Stimulated activated CD4-positive, alpha-beta T cell treated with anti-CD3 and anti-CD28 coated beads, Interleukin-2, amount 100 ng/mL, for 4 hours (primary cell): ENCODE measurements around the gene TMEM147.

ENCODE experiments used
- DNase-seq: peaks from one replicate; pipeline ENCODE4 v3.0.0-alpha.2; 2020; ENCODE audit warnings: low read depth

The TMEM147 gene

DNA sequence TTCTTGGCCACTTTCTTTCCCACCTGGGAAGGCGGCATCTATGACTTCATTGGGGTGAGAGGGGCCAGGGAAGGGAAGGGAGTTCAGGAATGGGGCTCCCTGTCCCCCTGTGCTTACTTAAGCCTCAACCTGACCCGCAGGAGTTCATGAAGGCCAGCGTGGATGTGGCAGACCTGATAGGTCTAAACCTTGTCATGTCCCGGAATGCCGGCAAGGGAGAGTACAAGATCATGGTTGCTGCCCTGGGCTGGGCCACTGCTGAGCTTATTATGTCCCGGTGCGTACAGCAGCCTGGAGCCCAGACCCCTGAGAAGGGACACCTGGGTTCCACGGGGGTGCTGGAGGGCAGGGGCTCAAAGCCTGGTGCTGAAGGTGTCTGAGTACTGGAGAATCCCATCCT, 1.1 kb downstream of the TMEM147 start:
- no peak for DNase-seq

DNA sequence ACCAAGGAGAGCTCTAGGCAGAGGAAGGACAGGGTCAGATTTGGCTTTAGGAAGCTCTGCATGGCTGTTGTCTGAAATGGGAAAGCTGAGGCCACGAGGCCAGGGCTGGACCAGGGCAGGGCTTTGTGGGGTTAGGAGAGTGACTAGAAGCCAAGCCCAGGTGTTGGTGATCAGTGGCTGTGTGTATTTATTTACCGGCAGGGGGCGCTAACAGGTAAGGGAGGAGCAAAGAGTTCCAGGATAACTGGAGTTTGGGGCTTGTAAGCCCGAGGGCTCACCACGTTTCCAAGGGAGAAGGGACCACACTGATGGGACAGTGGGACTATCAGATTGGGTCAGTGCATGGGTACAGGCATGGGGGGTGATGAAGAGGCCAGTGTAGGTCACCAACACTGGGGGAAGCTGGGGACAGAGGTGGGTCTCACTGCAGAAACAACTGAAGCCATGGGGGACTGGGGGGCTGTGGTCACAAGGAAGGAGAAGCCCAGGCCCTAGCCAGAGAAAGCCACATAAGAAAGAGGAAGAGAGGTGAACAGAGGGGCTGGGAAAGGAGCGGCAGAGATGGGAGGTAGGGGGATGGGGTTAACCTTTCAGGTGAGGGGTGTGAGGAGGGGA, 3.9 kb downstream of the TMEM147 start:
- peak; percentile 53 for DNase-seq

DNA sequence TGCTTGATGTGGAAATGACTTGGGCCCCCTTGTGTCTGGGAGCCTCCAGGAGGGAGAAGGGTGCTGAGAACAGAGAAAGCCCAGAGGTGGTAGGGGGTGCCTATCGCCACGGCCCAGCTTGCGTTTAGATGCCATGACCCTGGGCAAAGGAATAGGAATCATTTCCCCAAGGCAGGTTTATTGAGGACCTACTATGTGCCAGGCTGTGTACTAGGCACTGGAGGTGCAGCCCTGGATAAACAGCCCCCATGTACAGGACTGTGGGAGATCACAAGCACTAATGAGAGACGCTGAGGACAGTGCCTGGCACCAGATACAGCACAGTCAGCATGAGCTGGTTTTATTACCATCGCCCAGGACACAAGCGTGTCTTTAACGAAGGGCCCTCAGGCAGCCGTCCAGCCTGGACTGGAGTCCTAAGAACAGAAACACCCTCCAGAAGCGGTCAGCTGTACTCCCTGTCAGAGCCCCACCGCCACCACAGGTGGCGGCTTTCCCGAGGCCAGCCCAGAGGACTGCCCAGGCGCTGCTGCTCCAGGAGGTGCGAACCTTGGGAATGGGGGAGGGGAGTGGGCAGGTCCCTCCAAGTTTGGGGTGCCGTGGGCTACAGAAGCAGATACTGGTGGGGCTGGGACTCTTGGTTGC, 4.6 kb downstream of the TMEM147 start:
- no peak for DNase-seq

DNA sequence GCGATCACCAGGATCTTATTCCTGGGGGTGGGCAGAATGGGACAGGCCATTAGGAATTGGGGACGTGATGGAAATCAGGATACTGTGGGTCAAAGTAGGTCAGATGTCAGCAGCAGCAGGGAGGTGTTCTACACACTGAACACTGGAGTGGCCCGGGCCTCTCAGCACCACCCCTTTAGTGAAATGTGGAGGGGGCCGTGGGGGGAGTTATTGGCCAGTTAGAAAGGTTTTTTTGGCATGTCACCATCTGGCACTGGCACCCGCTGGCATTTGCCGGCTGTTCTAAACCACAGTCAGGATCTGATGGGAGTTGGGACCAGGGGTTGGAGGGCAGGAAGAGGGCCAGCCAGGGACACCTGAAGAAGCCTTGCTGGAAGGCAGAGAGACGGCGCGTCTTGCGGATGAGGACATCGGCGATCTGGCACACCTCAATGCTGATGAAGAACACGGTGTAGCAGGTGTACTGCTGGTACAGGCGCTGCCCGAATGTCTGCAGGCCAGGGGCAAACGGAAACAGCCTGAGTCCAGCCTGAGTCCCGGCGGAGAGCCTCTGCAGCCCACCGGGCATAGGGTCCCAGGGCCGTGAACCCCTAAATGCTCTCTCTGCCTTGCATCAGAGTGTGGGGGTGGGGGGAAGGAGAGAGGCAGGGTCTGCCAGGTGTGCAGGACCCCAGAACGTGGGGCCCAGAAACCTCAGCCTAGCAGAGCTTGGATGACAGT, 5.8 kb downstream of the TMEM147 start:
- DNase-seq: no peak

DNA sequence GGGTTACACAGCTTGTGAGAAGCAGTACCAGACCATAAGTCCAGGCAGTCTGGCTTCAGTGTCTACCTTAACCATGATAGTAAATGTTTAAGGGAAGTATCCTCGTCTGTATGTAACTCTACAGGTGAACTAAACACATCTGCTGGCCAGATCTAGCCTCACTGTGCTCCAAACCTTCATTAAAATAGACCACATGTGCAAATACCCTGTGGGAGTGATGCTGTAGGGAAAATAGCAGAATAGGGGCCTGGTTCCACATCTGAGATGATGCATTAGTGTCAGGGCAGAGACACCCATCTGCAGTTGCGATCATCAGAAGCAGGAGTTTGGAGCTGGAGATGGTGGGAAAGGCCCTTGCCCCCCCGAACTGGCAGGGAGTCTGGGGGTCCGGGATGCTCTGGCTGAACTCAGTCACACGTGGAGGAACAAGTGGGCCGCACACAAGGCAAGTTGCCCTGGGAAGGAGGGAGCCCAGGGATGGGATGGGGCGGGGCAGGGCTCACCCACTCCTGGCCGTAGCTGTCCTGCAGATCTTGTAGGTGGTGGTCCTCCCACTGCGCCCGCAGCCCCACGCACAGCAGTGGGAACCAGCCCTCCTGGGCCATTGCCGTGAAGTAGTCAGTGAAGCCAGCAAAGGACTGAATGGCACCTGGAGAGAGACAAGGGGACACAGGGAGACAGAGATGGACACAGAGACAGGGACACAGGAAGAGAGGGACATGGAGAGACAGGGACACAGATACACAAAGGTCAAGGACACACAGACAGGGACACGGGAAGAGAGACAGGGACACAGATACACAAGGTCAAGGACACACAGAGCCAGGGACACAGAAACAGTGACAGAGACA, 7.3 kb downstream of the TMEM147 start:
- no peak for DNase-seq

DNA sequence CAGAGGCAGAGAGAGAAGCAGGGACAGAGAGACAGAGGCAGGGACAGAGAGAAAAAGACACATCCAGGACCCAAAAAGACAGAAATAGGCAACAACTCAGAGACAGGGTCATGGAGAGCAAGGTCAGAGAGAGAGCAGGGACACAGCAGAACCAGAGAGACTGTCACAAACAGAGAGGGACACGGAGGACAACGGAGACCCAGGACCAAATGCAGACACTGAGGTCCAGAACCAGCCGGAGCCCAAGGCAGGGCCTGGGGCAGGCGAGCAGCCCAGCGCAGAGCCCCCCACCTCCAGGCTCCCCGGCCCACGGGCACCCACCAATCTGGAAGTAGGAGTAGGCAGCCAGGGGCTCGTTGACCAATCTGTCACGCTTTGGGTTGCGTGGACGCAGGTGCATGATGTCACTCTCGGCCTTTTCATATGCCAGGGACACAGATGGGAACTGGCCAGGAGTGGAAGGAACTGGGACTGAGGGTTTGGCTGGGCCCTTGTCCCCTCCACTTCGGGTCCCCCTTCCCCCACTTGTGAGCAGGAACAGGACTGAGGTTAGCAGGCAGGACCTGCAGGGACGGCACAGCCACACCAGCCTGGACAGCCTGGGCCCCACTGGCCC, 8.1 kb downstream of the TMEM147 start:
- no peak for DNase-seq

DNA sequence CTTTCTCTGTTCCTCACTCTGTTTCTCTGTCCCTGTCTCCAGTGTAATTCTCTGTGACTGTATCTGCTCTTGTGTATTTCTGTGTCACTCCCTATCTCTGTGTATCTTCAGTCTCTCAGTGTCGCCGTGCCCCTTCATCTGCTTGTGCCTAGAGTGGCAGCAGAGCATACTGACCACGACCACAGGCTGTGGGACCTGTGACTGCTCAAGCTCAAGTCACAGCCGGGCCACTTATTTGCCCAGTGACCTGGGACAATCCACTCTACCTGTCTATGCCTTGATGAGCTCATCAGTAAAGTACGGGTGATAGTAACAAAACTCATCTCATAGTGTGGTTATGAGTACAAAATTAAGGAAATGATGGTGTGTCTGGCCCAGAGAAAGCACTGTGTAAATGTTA, 8.7 kb downstream of the TMEM147 start:
- no peak for DNase-seq

DNA sequence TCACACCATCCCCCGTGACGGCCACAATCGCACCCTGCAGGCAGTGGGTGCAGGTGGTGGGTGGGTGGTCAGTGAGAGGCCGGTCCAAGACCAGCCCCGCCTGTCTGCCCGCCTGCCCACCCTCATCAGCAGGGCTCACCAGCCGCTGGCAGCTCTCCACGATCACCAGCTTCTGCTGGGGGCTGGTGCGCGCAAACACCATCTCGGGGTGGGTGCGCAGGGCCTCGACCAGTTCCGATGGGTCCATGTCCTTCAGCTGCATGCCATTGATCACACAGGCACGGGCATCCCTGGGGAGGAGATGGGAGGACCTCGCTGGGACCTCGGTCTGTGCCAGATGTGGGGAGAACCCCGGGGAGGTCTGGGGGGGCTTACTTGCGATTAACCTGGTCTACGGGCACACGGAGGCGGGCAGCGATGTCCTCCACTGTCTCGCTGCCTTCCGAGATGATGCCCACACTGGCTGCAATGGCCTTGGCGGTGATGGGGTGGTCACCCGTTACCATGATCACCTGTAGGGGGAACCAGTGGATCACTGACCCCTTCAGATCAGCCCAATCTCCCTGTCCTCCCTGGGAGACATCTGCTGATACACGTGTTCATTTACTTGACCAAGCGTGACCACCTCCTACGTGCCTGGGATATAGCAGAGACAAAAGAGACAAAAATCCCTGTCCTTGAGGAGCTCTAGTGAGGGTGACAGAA, 10.0 kb downstream of the TMEM147 start:
- no peak for DNase-seq

DNA sequence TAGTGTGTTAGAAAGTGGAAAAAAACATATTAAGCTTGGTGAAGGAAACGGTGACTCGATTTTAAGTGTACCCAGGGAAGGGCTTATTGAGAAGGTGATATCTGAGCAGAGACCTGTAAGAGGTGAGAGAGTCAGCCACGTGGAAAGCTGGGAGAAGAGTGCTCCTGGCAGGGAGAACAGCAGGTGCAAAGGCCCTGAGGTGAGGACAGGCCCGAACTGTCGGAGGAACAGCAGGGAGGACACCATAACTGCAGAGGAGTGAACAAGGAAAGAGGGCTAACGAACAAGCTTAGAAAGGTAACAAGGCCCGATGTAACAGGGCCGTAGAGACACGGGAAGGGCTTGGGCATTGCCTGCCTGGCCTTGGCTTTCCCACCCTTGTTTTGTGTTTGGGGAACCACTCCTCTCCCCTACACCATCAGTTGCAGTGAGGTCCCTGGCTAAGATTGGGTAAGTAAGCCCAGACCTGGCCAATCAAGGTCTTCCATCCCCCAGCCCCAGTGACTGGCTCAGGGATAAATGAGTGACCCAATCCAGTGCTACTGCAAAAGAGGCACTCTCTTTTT, 10.7 kb downstream of the TMEM147 start:
- DNase-seq: no peak

DNA sequence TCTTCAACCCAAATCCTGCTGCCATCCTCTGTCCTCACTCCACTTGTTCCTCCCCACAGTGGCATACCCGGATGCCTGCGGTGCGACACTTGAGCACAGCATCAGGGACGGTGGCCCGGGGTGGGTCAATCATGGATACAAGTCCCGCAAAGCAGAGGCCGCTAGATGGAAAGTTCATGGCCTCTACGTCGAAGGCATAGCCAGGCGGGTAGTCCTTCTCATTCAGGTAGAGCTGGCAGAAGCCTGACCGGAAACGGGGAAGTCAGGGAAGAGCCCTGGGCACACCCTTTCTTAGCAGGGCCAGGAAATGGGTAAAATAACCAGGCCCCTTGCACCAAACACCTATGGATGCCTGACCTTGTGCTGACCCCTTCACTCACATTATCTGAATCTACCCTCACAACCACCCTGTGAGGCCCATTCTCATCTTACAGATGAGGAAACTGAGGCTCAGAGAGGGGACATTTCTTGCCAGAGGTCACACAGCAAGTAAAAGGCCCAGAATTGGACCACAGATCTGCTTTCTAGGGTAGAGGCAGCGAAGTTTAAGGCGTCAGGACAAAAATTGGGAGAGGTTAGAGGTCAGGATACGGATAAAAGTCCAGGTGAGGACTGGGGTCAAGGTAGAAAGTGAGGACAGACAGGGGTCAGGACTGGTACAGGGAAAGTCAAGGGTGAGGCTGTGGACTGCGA, 11.6 kb downstream of the TMEM147 start:
- DNase-seq: no peak

DNA sequence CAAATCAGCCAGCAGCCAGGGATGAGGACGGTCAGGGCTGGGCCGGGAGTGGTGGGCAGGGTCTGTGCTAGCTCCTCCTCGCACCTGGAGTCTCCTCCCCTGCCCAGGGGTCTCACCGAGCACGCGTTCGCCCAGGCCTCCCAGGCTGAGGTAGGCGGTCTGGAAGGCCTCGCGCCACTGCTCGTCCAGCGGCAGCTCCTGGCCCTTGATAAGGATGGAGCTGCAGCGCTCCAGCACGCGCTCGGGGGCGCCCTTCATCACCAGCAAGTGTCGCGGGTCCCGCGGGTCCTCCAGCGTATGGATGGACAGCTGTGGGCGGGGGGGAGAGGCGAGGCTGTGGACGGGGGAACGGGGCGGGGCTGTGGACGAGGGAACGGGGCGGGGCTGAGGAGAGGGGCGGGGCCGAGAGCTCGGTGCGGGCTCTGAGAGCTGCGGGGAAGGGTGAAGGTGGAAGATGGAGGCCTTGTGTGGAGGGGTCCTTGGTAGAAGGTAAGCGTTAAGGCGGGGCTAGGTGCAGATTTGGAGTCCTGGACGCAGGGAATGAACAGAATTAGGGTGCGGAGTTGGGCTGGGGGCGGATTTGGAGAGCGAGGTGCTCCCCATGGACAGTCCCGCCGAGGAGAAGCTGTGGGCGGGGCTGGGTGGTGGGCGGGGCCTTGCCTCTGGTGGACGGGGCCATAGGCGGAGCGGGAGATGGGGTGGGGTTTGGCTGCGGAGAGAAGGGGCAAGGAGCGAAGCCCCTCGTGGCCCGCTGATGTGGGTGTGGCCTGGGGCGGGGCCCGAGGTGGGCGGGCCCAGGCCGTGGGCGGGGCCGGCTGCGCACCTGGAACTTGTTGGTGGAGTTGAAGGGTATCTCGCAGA, 12.3 kb downstream of the TMEM147 start:
- DNase-seq: peak; percentile 34

DNA sequence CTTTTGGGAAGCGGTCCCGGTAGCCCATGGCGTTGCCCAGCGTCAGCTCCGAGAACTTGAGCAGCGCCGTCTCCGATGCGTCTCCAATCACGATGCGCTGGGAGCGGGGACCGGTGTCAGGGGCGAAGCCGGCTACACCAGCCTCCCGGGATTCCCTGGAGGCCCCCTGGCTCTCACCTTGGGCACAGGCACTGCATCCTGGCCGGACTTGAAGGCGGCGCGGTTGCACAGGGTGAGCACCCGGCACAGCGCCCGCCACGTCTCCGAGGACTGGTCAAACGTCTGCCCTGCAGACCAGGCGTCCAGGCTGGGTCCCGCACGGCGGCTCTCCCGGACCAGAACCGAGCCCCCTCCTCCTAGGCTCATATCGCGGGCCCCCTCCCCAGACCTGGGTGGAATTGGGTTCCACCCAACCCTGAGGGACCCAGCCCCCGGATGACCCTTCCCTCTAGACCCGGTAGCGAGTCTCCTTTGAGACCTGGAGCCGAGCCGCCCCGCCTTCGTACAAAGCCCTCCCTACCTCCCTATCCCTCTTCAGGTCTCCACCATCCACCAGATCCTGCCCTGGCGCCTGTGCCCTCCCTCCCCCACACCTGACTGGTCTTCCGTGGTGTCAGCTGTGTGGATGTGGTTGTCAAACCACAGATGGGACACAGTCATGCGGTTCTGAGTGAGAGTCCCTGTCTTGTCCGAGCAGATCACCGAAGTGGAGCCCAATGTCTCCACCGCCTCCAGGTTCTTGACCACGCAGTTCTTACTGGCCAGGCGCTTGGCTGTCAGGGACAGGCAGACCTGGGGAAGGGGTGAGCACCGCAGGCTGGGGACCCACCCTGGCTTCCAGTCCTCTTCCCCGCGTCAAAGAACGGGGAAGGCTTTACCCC, 13.2 kb downstream of the TMEM147 start:
- DNase-seq: no peak

DNA sequence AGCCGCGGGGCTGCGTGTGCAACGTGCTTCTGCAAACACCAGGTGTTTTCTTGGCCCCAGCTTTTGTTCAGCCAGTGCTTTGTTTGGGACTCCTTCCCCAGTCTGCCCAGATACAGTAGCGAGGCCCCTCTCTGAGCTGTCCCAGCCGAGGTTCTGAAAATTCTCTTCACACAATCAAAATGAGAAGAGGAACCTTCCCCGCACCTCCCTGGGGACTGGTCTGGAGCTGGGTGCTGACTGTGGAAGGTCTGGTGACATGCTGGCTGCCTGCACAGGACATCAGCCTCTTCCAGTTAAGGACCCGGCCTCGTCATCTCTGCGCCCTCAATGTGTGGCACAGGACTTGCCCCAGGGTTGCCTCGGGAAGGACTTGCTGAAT, 13.8 kb downstream of the TMEM147 start:
- DNase-seq: no peak

DNA sequence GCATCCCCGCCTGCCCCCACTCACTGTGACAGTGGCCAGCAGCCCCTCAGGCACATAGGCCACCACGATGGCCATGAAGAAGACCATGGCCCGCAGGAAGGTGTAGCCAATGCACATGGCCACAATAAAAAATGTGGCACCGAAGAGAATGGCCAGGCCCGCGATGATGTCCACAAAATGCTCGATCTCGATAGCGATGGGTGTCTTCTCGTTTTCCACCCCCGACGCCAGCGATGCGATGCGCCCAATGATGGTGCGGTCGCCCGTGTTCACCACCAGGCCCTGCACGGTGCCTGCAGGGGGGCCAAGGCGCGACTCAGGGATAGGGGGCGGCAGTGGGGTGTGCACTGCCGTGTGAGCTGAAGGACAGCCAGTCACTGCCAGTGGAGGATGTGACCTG, 14.4 kb downstream of the TMEM147 start:
- DNase-seq: no peak

DNA sequence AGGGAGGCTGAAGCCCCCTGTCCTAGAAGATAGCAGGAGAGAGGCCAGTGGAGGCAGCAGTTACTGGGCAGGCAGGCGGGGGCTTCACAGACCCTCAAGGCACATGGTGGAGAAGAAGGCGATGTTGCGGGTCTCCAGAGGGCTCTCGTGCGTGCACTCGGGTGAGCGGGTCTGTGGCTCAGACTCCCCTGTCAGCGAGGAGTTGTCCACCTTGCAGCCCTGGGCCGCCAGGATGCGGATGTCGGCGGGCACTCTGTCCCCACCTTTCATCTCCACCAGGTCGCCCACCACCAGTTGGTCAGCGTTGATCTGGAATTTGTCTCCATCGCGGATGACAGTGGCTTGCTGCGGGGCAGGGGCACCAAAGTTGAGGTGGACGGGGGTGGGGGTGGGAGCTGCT, 14.8 kb downstream of the TMEM147 start:
- no peak for DNase-seq

DNA sequence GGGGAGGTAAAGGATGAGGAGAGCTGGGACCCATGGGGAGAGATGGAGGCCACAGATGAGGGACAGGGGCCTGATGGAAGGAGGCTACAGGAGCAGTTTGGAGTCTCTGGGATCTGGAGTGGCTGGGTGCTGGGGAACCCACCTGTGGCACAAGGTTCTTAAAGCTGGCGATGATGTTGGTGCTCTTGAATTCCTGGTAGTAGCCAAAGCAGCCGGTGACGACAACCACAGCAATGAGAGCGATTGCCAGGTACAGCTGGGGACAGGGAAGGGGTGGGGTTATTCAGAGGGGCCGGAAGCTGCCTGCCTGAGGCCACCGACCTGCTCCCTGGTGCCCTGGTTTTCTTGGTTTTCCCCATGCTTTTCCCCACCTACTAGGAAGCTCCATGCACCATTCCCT, 15.3 kb downstream of the TMEM147 start:
- DNase-seq: no peak

DNA sequence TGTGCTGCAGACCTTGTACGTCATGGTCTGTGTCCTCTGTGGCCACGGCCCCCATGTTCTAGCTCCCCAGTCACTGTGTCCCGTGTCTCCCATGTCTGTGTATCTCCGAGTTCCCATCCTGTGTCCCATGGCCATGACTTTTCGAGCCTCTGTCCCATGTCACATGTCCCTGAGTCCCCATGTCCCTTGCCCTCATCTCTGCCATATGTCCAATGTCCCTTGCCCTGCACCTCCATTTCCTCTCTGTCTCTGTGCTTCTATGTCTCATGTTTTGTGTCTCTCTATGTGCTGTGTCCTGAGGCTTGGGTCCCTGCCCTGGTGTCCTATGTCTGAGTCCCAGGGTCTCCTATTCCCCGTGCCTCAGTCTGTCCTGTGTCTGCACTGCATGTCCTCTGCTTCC, 16.0 kb downstream of the TMEM147 start:
- DNase-seq: no peak

DNA sequence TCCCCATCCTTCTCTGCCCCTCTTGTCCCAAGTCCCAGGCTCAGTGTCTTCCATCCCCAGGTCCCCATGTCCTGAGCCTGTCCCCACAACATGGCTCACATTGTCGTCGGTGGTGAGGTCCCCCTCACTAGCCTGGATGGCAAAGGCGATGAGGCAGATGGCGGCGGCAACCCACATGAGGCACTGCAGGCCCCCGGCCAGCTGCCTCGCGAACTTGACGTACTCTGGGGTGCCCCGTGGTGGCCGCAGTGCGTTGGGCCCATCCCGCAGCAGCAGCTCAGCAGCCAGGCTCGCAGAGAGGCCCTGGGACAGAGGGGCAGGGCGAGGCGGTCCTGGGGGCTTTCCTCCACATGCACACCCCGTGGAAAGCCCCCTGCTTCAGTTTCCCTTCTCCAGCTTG, 16.9 kb downstream of the TMEM147 start:
- DNase-seq: no peak

DNA sequence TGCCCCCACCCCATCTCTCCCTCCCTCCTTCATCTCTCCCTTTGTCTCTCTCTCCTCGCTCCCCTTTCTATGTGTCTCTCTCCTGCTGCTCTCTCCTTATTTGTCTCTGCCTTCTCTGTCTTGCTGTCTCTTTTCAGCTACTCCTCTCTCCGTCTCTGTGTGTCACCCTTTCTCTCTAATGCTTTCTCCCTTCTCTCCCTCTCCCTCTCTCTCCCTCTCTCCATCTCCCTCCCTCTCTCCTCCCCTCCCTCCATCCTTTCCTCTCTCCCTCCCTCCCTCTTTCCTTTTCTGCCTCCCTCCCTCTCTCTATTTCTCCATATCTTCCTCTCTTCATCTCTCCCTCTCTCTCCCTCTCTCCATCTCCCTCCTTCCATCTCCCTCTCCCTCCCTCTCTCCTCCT, 17.4 kb downstream of the TMEM147 start:
- no peak for DNase-seq
